HL-60 (cell line): ENCODE measurements around the gene HTR3B.
"Not testable (repeated sequence)": the region's sequence is repeated elsewhere in the genome, so short reads cannot be mapped to it uniquely, and the experiment has no call there.

Experiments used
- DNase-seq, 2 experiments: peaks; one replicate each; pipeline ENCODE4 v3.0.0-alpha.2; 2010 to 2020; ENCODE audit warnings: low read depth in 1 of 2, low spot score in 1 of 2
- H3K27ac ChIP-seq: fragments of 250-450 bp; sonication (Bioruptor Pico); replicated peaks from 2 replicates; pipeline ENCODE4 v1.5.1; 2020; ENCODE audit warnings: mild to moderate bottlenecking, moderate library complexity
- H3K27me3 ChIP-seq: fragments of 250-450 bp; sonication (Bioruptor Pico); 2 replicates; pipeline ENCODE4 v1.5.1; 2021; ENCODE audit warnings: mild to moderate bottlenecking, moderate library complexity; ENCODE audit not compliant: insufficient read depth, poor library complexity, severe bottlenecking
- H3K4me3 ChIP-seq: replicated peaks from 2 replicates; pipeline ENCODE4 v1.5.1; 2011; ENCODE audit warnings: mild to moderate bottlenecking, control low read depth, low read length; ENCODE audit not compliant: insufficient read depth
- CTCF ChIP-seq: IDR thresholded peaks from one replicate; pipeline ENCODE4 v1.5.1; 2011; ENCODE audit warnings: low read length, control low read depth, inconsistent platforms; ENCODE audit not compliant: insufficient read depth
- GABPA ChIP-seq: IDR thresholded peaks from 2 replicates; pipeline ENCODE4 v1.6.1; 2012; ENCODE audit warnings: low read depth
- POLR2AphosphoS5 ChIP-seq: IDR thresholded peaks from 2 replicates; pipeline ENCODE4 v1.6.1; 2012; ENCODE audit warnings: low read depth
- REST ChIP-seq: IDR thresholded peaks from 2 replicates; pipeline ENCODE4 v1.6.1; 2012; ENCODE audit warnings: low read depth; ENCODE audit not compliant: insufficient replicate concordance
- SPI1 ChIP-seq: IDR thresholded peaks from 2 replicates; pipeline ENCODE4 v1.6.1; 2012; ENCODE audit warnings: low read depth, mild to moderate bottlenecking, borderline replicate concordance

Gene HTR3B

DNA sequence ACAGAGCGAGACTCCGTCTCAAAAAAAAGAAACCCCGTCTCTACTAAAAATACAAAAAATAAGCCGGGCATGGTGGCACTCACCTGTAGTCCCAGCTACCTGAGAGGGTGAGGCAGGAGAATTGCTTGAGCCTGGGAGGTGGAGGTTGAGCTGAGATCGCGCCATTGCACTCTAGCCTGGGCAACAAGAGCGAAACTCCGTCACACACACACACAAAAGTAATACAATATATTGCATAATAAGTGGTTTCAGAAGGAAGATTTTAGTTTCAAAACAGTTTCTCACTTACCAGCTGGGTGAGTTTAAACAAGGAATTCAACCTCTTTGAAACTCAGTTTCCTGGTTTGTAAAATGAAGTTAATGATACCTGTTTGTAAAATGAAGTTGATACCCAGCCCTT, 37.7 kb downstream of the HTR3B start:
- DNase-seq, result no peak
- Histone ChIP-seq H3K27me3 (no peaks in the 10 kb centered on the region), H3K4me3 (no peak overlapping the region), H3K27ac (no peak overlapping the region)
- TF ChIP-seq SPI1 (no peak), GABPA (no peak), CTCF (no peak), REST (no peak), POLR2AphosphoS5 (no peak)

DNA sequence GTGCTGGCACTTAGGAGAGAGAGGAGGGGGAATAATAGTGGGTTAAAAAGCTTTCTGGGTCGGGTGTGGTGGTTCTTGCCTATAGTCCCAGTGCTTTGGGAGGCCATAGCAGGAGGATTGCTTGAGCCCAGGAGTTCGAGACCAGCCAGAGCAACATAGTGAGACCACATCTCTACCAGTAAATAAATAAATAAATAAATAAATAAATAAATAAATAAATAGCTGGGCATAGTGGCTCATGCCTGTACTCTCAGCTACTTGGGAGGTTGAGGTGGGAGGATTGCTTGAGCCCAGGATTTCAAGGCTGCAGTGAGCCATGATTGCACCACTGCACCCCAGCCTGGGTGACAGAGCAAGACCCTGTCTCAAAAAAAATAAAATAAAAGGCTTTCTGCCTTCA, 41.6 kb downstream of the HTR3B start:
- not testable (repeated sequence) for H3K27me3 ChIP-seq, H3K27ac ChIP-seq, H3K4me3 ChIP-seq, DNase-seq

DNA sequence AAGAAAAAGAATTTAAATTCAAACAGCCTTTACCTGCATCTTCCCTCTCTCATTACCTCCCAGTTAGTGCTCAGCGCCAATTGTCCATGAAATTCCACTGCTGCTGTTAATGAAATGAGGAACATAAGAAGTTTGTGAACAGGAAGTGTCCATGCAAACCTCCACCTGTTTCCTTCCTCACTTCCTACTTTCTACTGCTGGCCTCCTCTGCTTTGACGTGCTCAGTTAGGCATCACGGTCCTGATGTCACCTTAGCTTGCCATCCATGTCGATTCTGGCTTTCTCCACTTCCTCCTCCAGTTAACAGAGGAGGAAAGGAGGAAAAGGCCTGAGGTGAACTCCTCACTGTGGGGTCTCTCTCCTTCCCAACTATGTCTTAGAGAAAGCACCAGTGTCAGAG, 43.4 kb downstream of the HTR3B start:
- TF ChIP-seq SPI1 (peak; percentile 92; the same call in 1 of the 2 replicates), REST (no peak)
- Histone ChIP-seq H3K27ac (no peak overlapping the region; the same call in 1 of the 2 replicates), H3K27me3 (no peaks in the 10 kb centered on the region), H3K4me3 (no peak overlapping the region)
- peak in 1 of 2 experiments; percentile 71 for DNase-seq

DNA sequence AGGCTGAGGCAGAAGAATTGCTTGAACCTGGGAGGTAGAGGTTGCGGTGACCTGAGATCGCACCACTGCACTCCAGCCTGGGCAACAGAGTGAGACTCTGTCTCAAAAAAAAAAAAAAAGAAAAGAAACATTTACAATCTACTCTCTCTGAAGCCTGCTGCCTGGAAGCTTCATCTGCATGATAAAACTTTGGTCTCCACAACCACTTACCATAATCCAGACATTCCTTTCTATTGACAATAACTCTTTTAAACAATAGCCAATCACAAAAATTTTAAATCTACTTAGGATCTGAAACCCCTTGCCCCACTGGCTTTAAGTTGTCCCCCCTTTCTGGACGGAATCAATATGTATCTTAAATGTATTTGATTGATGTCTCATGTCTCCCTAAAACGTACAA, 45.3 kb downstream of the HTR3B start:
- no peaks in the 10 kb centered on the region for H3K27me3 ChIP-seq
- DNase-seq, result no peak
- TF ChIP-seq POLR2AphosphoS5, result no peak
- no peak for TF ChIP-seq GABPA
- no peak for TF ChIP-seq REST
- no peak for TF ChIP-seq SPI1
- no peak for TF ChIP-seq CTCF
- H3K4me3 ChIP-seq, result no peak overlapping the region
- H3K27ac ChIP-seq, result no peak overlapping the region
